Brain microvascular endothelial cell (primary cell): Measurements from ENCODE around the gene CUEDC2.
A peak's percentile ranks its signal among the peaks of the same experiment; 100 is the strongest.

ENCODE experiments used
- DNase-seq: peaks from one replicate; pipeline ENCODE4 v3.0.0-alpha.2; 2020
- H3K27ac ChIP-seq: fragments of 250-450 bp; sonication (Bioruptor Pico); 2 replicates; pipeline ENCODE4 v1.5.1; 2020; ENCODE audit warnings: mild to moderate bottlenecking, moderate library complexity
- H3K27me3 ChIP-seq: fragments of 250-450 bp; sonication (Bioruptor Pico); replicated peaks from 2 replicates; pipeline ENCODE4 v1.5.1; 2020; ENCODE audit warnings: mild to moderate bottlenecking
- H3K36me3 ChIP-seq: fragments of 250-450 bp; sonication (Bioruptor Pico); replicated peaks from 2 replicates; pipeline ENCODE4 v1.5.1; 2020; ENCODE audit warnings: mild to moderate bottlenecking
- H3K4me3 ChIP-seq: 2 replicates; pipeline ENCODE4 v1.5.1; 2011; ENCODE audit warnings: low read depth, mild to moderate bottlenecking, control low read depth, low read length, moderate library complexity
- CTCF ChIP-seq: IDR thresholded peaks from 2 replicates; pipeline ENCODE4 v1.5.1; 2011; ENCODE audit warnings: low read depth, mild to moderate bottlenecking, moderate library complexity, low read length, control low read depth, inconsistent platforms; ENCODE audit errors: missing control alignments
- in situ Hi-C: cut with HindIII; loops from 2 replicates; pipeline ENCODE4 v1.10.0; 2017; ENCODE audit warnings: low sequenced_read_pairs, low pct_ligation_motif_present

CUEDC2 gene

GRCh38 chr10:102375250-102375649 is 57.1 kb downstream of the CUEDC2 start:
- DNase-seq, result no peak
- Histone ChIP-seq H3K27ac (no peak overlapping the region), H3K27me3 (no peaks in the 10 kb centered on the region), H3K4me3 (no peak overlapping the region), H3K36me3 (peaks cover 81% of the 10 kb centered on the region)
- in situ Hi-C loops, result no loop called here
- TF ChIP-seq CTCF, result peak; percentile 27
